IMR-90 (cell line): ENCODE measurements around the gene GP5. TPM values are rescaled to one million over a fixed set of nuclear protein-coding genes. Genes with fewer than 3 reads are reported as not detected.

ENCODE experiments used
- ATAC-seq: fragments of 200-7000 bp; cut with Tn5 transposase; 2 replicates; pipeline ENCODE4 v1.9.1; 2020; ENCODE audit warnings: low read depth, mild to moderate bottlenecking, moderate library complexity
- BruUV-seq: library from RNA; stranded (reverse); fragments of 400-500 nt; replicated peaks from 2 replicates; lab custom pipeline; 2021; lab: Mats Ljungman, UMichigan
- CTCF ChIA-PET: fragments of 300-600 bp; formaldehyde crosslinking; extraction: SDS; loops from one replicate; lab custom pipeline; 2021; ENCODE audit warnings: antibody characterized with exemption; lab: Yijun Ruan, JAX
- POLR2A ChIA-PET: fragments of 300-600 bp; sonication (Branson Sonifier 250); formaldehyde crosslinking; loops from one replicate; lab custom pipeline; 2022; ENCODE audit warnings: antibody characterized with exemption; ENCODE audit not compliant: unreplicated experiment; lab: Charles Lee
- DNase-seq: peaks from one replicate; pipeline ENCODE4 v3.0.0; 2013
- H2AFZ ChIP-seq: replicated peaks from 2 replicates; pipeline ENCODE3; 2013; ENCODE audit warnings: low read length, mild to moderate bottlenecking; ENCODE audit not compliant: poor library complexity
- H2AK5ac ChIP-seq: 2 replicates; pipeline ENCODE4 v1.6.1; 2013; ENCODE audit warnings: low read depth, low read length, inconsistent platforms
- H2AK9ac ChIP-seq: replicated peaks from 2 replicates; pipeline ENCODE3; 2013; ENCODE audit warnings: mild to moderate bottlenecking, low read depth, low read length, moderate library complexity; ENCODE audit not compliant: poor library complexity
- H2BK120ac ChIP-seq: 2 replicates; pipeline ENCODE4 v1.6.1; 2013; ENCODE audit warnings: low read depth, low read length, inconsistent platforms
- H2BK15ac ChIP-seq: 3 replicates; pipeline ENCODE4 v1.6.1; 2013; ENCODE audit warnings: low read depth, low read length, inconsistent platforms
- H2BK20ac ChIP-seq: 2 replicates; pipeline ENCODE4 v1.6.1; 2013; ENCODE audit warnings: low read depth, mild to moderate bottlenecking, inconsistent platforms, low read length, moderate library complexity
- H2BK5ac ChIP-seq: 2 replicates; pipeline ENCODE4 v1.6.1; 2013; ENCODE audit warnings: mild to moderate bottlenecking, low read depth, low read length, inconsistent platforms; ENCODE audit not compliant: poor library complexity, severe bottlenecking
- H3K14ac ChIP-seq: replicated peaks from 2 replicates; pipeline ENCODE4 v1.6.1; 2013; ENCODE audit warnings: low read depth, low read length, inconsistent platforms
- H3K18ac ChIP-seq: 2 replicates; pipeline ENCODE4 v1.6.1; 2013; ENCODE audit warnings: low read depth, low read length, control low read depth
- H3K23ac ChIP-seq: 2 replicates; pipeline ENCODE4 v1.6.1; 2013; ENCODE audit warnings: low read depth, low read length, inconsistent platforms
- H3K27ac ChIP-seq: 2 replicates; pipeline ENCODE4 v1.5.1; 2013; ENCODE audit warnings: mild to moderate bottlenecking, control low read depth, low read length; ENCODE audit not compliant: insufficient read depth
- H3K27me3 ChIP-seq: 2 replicates; pipeline ENCODE4 v1.6.1; 2013; ENCODE audit warnings: low read length; ENCODE audit not compliant: control insufficient read depth, insufficient read depth
- H3K36me3 ChIP-seq: 2 replicates; pipeline ENCODE4 v1.6.1; 2013; ENCODE audit warnings: low read length, mixed read lengths; ENCODE audit not compliant: control insufficient read depth, insufficient read depth
- H3K4ac ChIP-seq: 2 replicates; pipeline ENCODE4 v1.6.1; 2013; ENCODE audit warnings: low read depth, low read length, inconsistent platforms
- H3K4me1 ChIP-seq: 2 replicates; pipeline ENCODE4 v1.6.1; 2013; ENCODE audit warnings: low read length, mixed read lengths; ENCODE audit not compliant: control insufficient read depth, insufficient read depth
- H3K4me2 ChIP-seq: 2 replicates; pipeline ENCODE4 v1.6.1; 2013; ENCODE audit warnings: low read depth, mild to moderate bottlenecking, control low read depth, low read length, moderate library complexity
- H3K4me3 ChIP-seq: 2 replicates; pipeline ENCODE4 v1.5.1; 2013; ENCODE audit warnings: low read depth, mild to moderate bottlenecking, control low read depth, low read length, moderate library complexity; ENCODE audit not compliant: insufficient read depth
- H3K56ac ChIP-seq: 2 replicates; pipeline ENCODE4 v1.6.1; 2013; ENCODE audit warnings: low read length, inconsistent platforms; ENCODE audit not compliant: insufficient read depth; ENCODE audit errors: extremely low read depth
- H3K79me1 ChIP-seq, 2 experiments: 2 replicates each; pipeline ENCODE4 v1.6.1; 2013; ENCODE audit warnings: low read length in 2 of 2, inconsistent platforms in 1 of 2, low read depth in 1 of 2
- H3K9ac ChIP-seq: 2 replicates; pipeline ENCODE4 v1.6.1; 2013; ENCODE audit warnings: low read depth, low read length, control low read depth
- H3K9me1 ChIP-seq: 2 replicates; pipeline ENCODE4 v1.6.1; 2013; ENCODE audit warnings: low read length, inconsistent platforms; ENCODE audit not compliant: insufficient read depth
- H3K9me3 ChIP-seq: 2 replicates; pipeline ENCODE4 v1.6.1; 2013; ENCODE audit warnings: low read length; ENCODE audit not compliant: control insufficient read depth, insufficient read depth
- H4K20me1 ChIP-seq: 2 replicates; pipeline ENCODE4 v1.6.1; 2013; ENCODE audit warnings: low read length, inconsistent platforms; ENCODE audit not compliant: insufficient read depth
- H4K5ac ChIP-seq: 2 replicates; pipeline ENCODE4 v1.6.1; 2013; ENCODE audit warnings: mild to moderate bottlenecking, low read depth, low read length, control low read depth
- H4K8ac ChIP-seq, 2 experiments: 2 replicates each; pipeline ENCODE4 v1.6.1; 2013; ENCODE audit warnings: low read depth in 2 of 2, low read length in 2 of 2, control low read depth in 1 of 2, inconsistent platforms in 1 of 2
- H4K91ac ChIP-seq: 2 replicates; pipeline ENCODE4 v1.6.1; 2013; ENCODE audit warnings: low read depth, low read length, inconsistent platforms; ENCODE audit not compliant: insufficient read depth
- CHD1 ChIP-seq: IDR thresholded peaks from 2 replicates; pipeline ENCODE4 v1.6.1; 2012; ENCODE audit warnings: low read depth, low read length, improper control_type of control experiment
- CTCF ChIP-seq: conservative IDR thresholded peaks from 2 replicates; pipeline ENCODE4 v1.5.1; 2012; ENCODE audit warnings: mild to moderate bottlenecking, low read depth, low read length, improper control_type of control experiment
- ELK1 ChIP-seq: fragments of 150-350 bp; IDR thresholded peaks from 2 replicates; pipeline ENCODE4 v1.6.1; 2016; ENCODE audit warnings: low read depth, mild to moderate bottlenecking, low read length, moderate library complexity, borderline replicate concordance
- FOS ChIP-seq: fragments of 150-350 bp; IDR thresholded peaks from 2 replicates; pipeline ENCODE4 v1.6.1; 2016; ENCODE audit warnings: low read depth, low read length
- MAFK ChIP-seq: IDR thresholded peaks from 2 replicates; pipeline ENCODE4 v1.6.1; 2012; ENCODE audit warnings: low read depth, low read length, improper control_type of control experiment
- MAZ ChIP-seq: IDR thresholded peaks from 2 replicates; pipeline ENCODE4 v1.6.1; 2012; ENCODE audit warnings: low read depth, mild to moderate bottlenecking, low read length, improper control_type of control experiment, moderate library complexity, borderline replicate concordance
- MXI1 ChIP-seq: IDR thresholded peaks from 2 replicates; pipeline ENCODE4 v1.6.1; 2012; ENCODE audit warnings: low read depth, mild to moderate bottlenecking, low read length, moderate library complexity, borderline replicate concordance
- NFE2L2 ChIP-seq: fragments of 150-350 bp; IDR thresholded peaks from 2 replicates; pipeline ENCODE4 v1.6.1; 2016; ENCODE audit warnings: low read depth, mild to moderate bottlenecking, low read length
- RAD21 ChIP-seq: IDR thresholded peaks from 2 replicates; pipeline ENCODE4 v1.6.1; 2012; ENCODE audit warnings: low read length, improper control_type of control experiment
- RFX5 ChIP-seq: IDR thresholded peaks from 2 replicates; pipeline ENCODE4 v1.8.0; 2012; ENCODE audit warnings: low read depth, mild to moderate bottlenecking, low read length, moderate library complexity
- SMC3 ChIP-seq: fragments of 150-350 bp; IDR thresholded peaks from 2 replicates; pipeline ENCODE4 v1.6.1; 2016; ENCODE audit warnings: low read depth, mild to moderate bottlenecking, antibody characterized with exemption, low read length, moderate library complexity
- USF2 ChIP-seq: fragments of 150-350 bp; IDR thresholded peaks from 2 replicates; pipeline ENCODE4 v1.6.1; 2017; ENCODE audit warnings: mild to moderate bottlenecking, antibody characterized with exemption, low read length, low read depth
- WGBS, 2 experiments: methylation state at CpG; one replicate each; pipeline versions ENCODE4 v1.1.5 to v1.1.7; 2013; ENCODE audit warnings: missing lambda C conversion rate in 2 of 2; ENCODE audit not compliant: insufficient read length in 1 of 2; ENCODE audit errors: extremely low coverage in 2 of 2; 5-methylcytosine and 5-hydroxymethylcytosine counted together
- dilution Hi-C: fragments of 300-500 bp; cut with HindIII; formaldehyde crosslinking; loops from one replicate; pipeline ENCODE4 v1.14.3; 2018; ENCODE audit warnings: low sequenced_read_pairs; ENCODE audit not compliant: unreplicated experiment
- in situ Hi-C: fragments of 300-500 bp; cut with MboI; formaldehyde crosslinking; loops from 3 replicates; pipeline ENCODE4 v1.14.3; 2019; ENCODE audit warnings: low sequenced_read_pairs, inconsistent platforms, mixed read lengths
- intact Hi-C: fragments of 100-400 bp; cut with micrococcal nuclease; formaldehyde crosslinking; loops from 2 replicates; pipeline ENCODE4 v1.10.0; 2022
- polyA plus RNA-seq, 3 experiments: library from polyadenylated mRNA; depleted of rRNA; stranded (reverse); fragments of >200 nt; gene quantifications; 2 replicates each; pipeline ENCODE4 v1.2.3, GENCODE V29; 2012; ENCODE audit warnings: low replicate concordance in 1 of 3
- total RNA-seq: library from RNA; depleted of rRNA; stranded (reverse); fragments of >200 nt; gene quantifications from 2 replicates; pipeline ENCODE4 v1.2.3, GENCODE V29; 2012

Gene GP5
- total and polyA plus RNA-seq, 2 of the 4 experiments (the other 2 are of a cell fraction): under 0.01 to 0.12 TPM

GRCh38 chr3:194387276-194387675 is 11.8 kb downstream of the GP5 start:
- H3K27me3 ChIP-seq: peaks cover 38% of the 10 kb centered on the region
- H2AFZ ChIP-seq: no peak overlapping the region
- ChIA-PET CTCF (no interaction called here), POLR2A (no interaction called here)
- ATAC-seq: no peak
- no peak overlapping the region for H3K4ac ChIP-seq
- dilution Hi-C loops: no loop called here
- H3K9ac ChIP-seq: no peak overlapping the region
- H3K4me2 ChIP-seq: no peak overlapping the region
- no peaks in the 10 kb centered on the region for H3K79me1 ChIP-seq
- no peak overlapping the region for H4K91ac ChIP-seq
- intact Hi-C loops: no loop called here
- no peak overlapping the region for H3K23ac ChIP-seq
- no peaks in the 10 kb centered on the region for H3K36me3 ChIP-seq
- no peak overlapping the region for H3K18ac ChIP-seq
- no peak overlapping the region for H3K56ac ChIP-seq
- no peak overlapping the region for H4K8ac ChIP-seq
- no peak overlapping the region for H2AK9ac ChIP-seq
- H3K9me3 ChIP-seq: no peaks in the 10 kb centered on the region; the same call in none of the 2 replicates
- no CpG with 5 or more reads among the region's 6 CpGs for WGBS, 2 experiments
- no peak overlapping the region for H3K27ac ChIP-seq
- H3K14ac ChIP-seq: no peak overlapping the region
- no peaks in the 10 kb centered on the region for H4K20me1 ChIP-seq
- no peak overlapping the region for H2BK5ac ChIP-seq
- H2BK15ac ChIP-seq: no peak overlapping the region
- H3K4me3 ChIP-seq: no peak overlapping the region
- no peak for TF ChIP-seq USF2
- no peak for TF ChIP-seq RFX5
- TF ChIP-seq FOS: no peak
- TF ChIP-seq MAZ: no peak
- TF ChIP-seq RAD21: no peak
- TF ChIP-seq MAFK: no peak
- no peak for TF ChIP-seq CTCF
- TF ChIP-seq NFE2L2: no peak
- TF ChIP-seq MXI1: no peak
- no peak for TF ChIP-seq ELK1
- no peak for TF ChIP-seq SMC3
- TF ChIP-seq CHD1: no peak
- no peaks in the 10 kb centered on the region for H3K4me1 ChIP-seq
- in situ Hi-C loops: no loop called here
- H2BK120ac ChIP-seq: no peak overlapping the region
- no peak overlapping the region for H4K5ac ChIP-seq
- no TSS peak for BruUV-seq
- DNase-seq: no peak
- no peak overlapping the region for H2BK20ac ChIP-seq
- H3K9me1 ChIP-seq: no peaks in the 10 kb centered on the region
- H2AK5ac ChIP-seq: no peak overlapping the region
